GM21737 (cell line): ENCODE measurements around the gene SUPT6H.
"Not testable (repeated sequence)": the region's sequence is repeated elsewhere in the genome, so short reads cannot be mapped to it uniquely, and the experiment has no call there.

ENCODE experiments used
- ATAC-seq: cut with Tn5 transposase; IDR thresholded peaks from one replicate; pipeline ENCODE4 v1.9.1; 2021; ENCODE audit warnings: mild to moderate bottlenecking, moderate library complexity; ENCODE audit not compliant: unreplicated experiment

Gene SUPT6H

GRCh38 chr17:28717578-28718332 is 55.8 kb downstream of the SUPT6H start, which contains the start of gene RAB34:
RAB34 (minus strand) TSS chr17:28717868; CDS start chr17:28717266, 602 bp downstream.
- no peak for ATAC-seq

GRCh38 chr17:28718333-28719020 is 56.5 kb downstream of the SUPT6H start:
- ATAC-seq = no peak

- no peak for ATAC-seq
Observed at GRCh38 chr17:28719021-28719433, 57.0 kb downstream of the SUPT6H start.

GRCh38 chr17:28720247-28720996 is 58.4 kb downstream of the SUPT6H start:
- no peak for ATAC-seq

GRCh38 chr17:28720997-28721329 is 59.0 kb downstream of the SUPT6H start:
- ATAC-seq = not testable (repeated sequence)

GRCh38 chr17:28722417-28723158 is 60.6 kb downstream of the SUPT6H start:
- ATAC-seq = no peak

- ATAC-seq = no peak
Observed at GRCh38 chr17:28723159-28723835, 61.3 kb downstream of the SUPT6H start.

- ATAC-seq = not testable (repeated sequence)
Observed at GRCh38 chr17:28723836-28724499, 62.0 kb downstream of the SUPT6H start.

GRCh38 chr17:28724500-28725165 is 62.6 kb downstream of the SUPT6H start:
- ATAC-seq = no peak

- no peak for ATAC-seq
Observed at GRCh38 chr17:28725166-28725659, 63.2 kb downstream of the SUPT6H start.

- ATAC-seq = no peak
Observed at GRCh38 chr17:28725660-28726225, 63.7 kb downstream of the SUPT6H start.

GRCh38 chr17:28726226-28726626 is 64.2 kb downstream of the SUPT6H start, which contains the start of gene TLCD1:
TLCD1 (minus strand) TSS chr17:28726233; CDS start chr17:28726097, 136 bp downstream.
- no peak for ATAC-seq

GRCh38 chr17:28726627-28727491 is 64.9 kb downstream of the SUPT6H start:
- peak; percentile 36 for ATAC-seq

GRCh38 chr17:28728364-28729200 is 66.6 kb downstream of the SUPT6H start, which contains the start of gene NEK8:
NEK8 (plus strand) TSS chr17:28728788; CDS start chr17:28728814, 26 bp downstream.
- ATAC-seq = peak; percentile 39

GRCh38 chr17:28729950-28730330 is 67.9 kb downstream of the SUPT6H start:
- ATAC-seq = no peak

GRCh38 chr17:28733346-28733745 is 71.3 kb downstream of the SUPT6H start:
- no peak for ATAC-seq
